AG04450 (cell line): Measurements from ENCODE around the gene DCAF8L2. TPM values are rescaled to one million over a fixed set of nuclear protein-coding genes. Genes with fewer than 3 reads are reported as not detected.

Experiments
- CTCF ChIA-PET: fragments of 300-600, 350-600 bp; formaldehyde crosslinking; extraction: SDS; loops from one replicate; lab custom pipeline; 2022; ENCODE audit warnings: antibody characterized with exemption, inconsistent platforms; lab: Charles Lee
- POLR2A ChIA-PET: fragments of 350-600 bp; formaldehyde crosslinking; extraction: SDS; loops from one replicate; lab custom pipeline; 2021; ENCODE audit warnings: antibody characterized with exemption, inconsistent platforms; lab: Yijun Ruan, JAX
- DNase-seq: peaks from one replicate; pipeline ENCODE4 v3.0.0-alpha.2; 2011; ENCODE audit warnings: low read depth, low spot score
- H3K27ac ChIP-seq: one replicate; pipeline ENCODE4 v1.5.1; 2012; ENCODE audit warnings: low read depth, low read length, control low read depth
- H3K27me3 ChIP-seq: one replicate; pipeline ENCODE4 v1.6.0; 2012; ENCODE audit warnings: low read length; ENCODE audit not compliant: control insufficient read depth, insufficient read depth
- H3K4me3 ChIP-seq: 2 replicates; pipeline ENCODE4 v1.5.1; 2011; ENCODE audit warnings: mild to moderate bottlenecking, low read depth, low read length, control low read depth
- H3K9me3 ChIP-seq: 2 replicates; pipeline ENCODE4 v1.5.1; 2012; ENCODE audit warnings: low read length; ENCODE audit not compliant: control insufficient read depth, insufficient read depth
- polyA plus RNA-seq: library from polyadenylated mRNA; depleted of rRNA; stranded (reverse); fragments of >200 nt; gene quantifications from 2 replicates; pipeline ENCODE4 v1.2.3, GENCODE V29; 2011
- TF ChIP-seq, protein P1 (sequence below): IDR thresholded peaks from 2 replicates; pipeline ENCODE4 v1.5.1; 2011; ENCODE audit warnings: low read depth, low read length, control low read depth, inconsistent platforms

The DCAF8L2 gene
- polyA plus RNA-seq, 1 experiment = not detected

- no peak for DNase-seq
- no peak overlapping the region for H3K4me3 ChIP-seq
- CTCF ChIA-PET = interaction anchor here (0.6 to 4.4 kb wide), 5 partner anchors 10 to 597 kb away, joined by 3 to 38 read pairs (median 4); no protein-coding TSS in a partner anchor
- POLR2A ChIA-PET = no interaction called here
- TF ChIP-seq, protein P1, sequence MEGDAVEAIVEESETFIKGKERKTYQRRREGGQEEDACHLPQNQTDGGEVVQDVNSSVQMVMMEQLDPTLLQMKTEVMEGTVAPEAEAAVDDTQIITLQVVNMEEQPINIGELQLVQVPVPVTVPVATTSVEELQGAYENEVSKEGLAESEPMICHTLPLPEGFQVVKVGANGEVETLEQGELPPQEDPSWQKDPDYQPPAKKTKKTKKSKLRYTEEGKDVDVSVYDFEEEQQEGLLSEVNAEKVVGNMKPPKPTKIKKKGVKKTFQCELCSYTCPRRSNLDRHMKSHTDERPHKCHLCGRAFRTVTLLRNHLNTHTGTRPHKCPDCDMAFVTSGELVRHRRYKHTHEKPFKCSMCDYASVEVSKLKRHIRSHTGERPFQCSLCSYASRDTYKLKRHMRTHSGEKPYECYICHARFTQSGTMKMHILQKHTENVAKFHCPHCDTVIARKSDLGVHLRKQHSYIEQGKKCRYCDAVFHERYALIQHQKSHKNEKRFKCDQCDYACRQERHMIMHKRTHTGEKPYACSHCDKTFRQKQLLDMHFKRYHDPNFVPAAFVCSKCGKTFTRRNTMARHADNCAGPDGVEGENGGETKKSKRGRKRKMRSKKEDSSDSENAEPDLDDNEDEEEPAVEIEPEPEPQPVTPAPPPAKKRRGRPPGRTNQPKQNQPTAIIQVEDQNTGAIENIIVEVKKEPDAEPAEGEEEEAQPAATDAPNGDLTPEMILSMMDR = no peak
- no peak overlapping the region for H3K27ac ChIP-seq
- H3K27me3 ChIP-seq = no peaks in the 10 kb centered on the region
- no peaks in the 10 kb centered on the region for H3K9me3 ChIP-seq
Observed at GRCh38 chrX:27619459-27619858, 29.3 kb downstream of the DCAF8L2 start.

GRCh38 chrX:27619975-27620374 is 29.8 kb downstream of the DCAF8L2 start:
- Histone ChIP-seq H3K9me3 (no peaks in the 10 kb centered on the region), H3K27me3 (no peaks in the 10 kb centered on the region), H3K4me3 (no peak overlapping the region), H3K27ac (no peak overlapping the region)
- DNase-seq = no peak
- ChIA-PET POLR2A (no interaction called here), CTCF (interaction anchor here (0.6 to 4.4 kb wide), 5 partner anchors 11 to 596 kb away, joined by 3 to 38 read pairs (median 4); no protein-coding TSS in a partner anchor)
- TF ChIP-seq, protein P1 = peak; percentile 45

GRCh38 chrX:27622883-27623282 is 32.7 kb downstream of the DCAF8L2 start:
- H3K9me3 ChIP-seq = no peaks in the 10 kb centered on the region
- TF ChIP-seq, protein P1 = no peak
- no peak overlapping the region for H3K27ac ChIP-seq
- ChIA-PET POLR2A (no interaction called here), CTCF (no interaction called here)
- no peak for DNase-seq
- H3K4me3 ChIP-seq = no peak overlapping the region
- no peaks in the 10 kb centered on the region for H3K27me3 ChIP-seq

DNA sequence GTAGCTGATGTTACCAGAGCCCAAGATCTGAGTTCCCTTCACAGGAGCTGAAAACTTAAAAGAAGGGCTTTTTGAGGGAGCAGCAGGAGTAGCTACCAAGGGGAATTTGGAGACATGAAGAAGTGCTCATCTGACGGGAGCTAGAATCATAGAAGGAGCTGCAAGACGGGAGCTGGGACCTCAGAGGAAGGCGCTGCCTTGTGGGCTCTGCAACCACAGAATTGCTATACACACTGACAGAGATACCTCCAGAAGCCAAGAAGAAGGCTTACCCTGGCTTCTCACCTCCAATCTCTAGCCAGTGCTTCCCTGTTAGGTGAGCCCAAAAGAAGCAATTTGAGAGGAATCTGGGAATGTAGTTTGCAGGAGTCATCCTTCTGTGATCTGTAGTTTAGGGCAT is 35.9 kb downstream of the DCAF8L2 start:
- DNase-seq = no peak
- no peak overlapping the region for H3K27ac ChIP-seq
- CTCF ChIA-PET = no interaction called here
- POLR2A ChIA-PET = no interaction called here
- no peak overlapping the region for H3K4me3 ChIP-seq
- TF ChIP-seq, protein P1 = no peak
- no peaks in the 10 kb centered on the region for H3K9me3 ChIP-seq
- H3K27me3 ChIP-seq = no peaks in the 10 kb centered on the region

DNA sequence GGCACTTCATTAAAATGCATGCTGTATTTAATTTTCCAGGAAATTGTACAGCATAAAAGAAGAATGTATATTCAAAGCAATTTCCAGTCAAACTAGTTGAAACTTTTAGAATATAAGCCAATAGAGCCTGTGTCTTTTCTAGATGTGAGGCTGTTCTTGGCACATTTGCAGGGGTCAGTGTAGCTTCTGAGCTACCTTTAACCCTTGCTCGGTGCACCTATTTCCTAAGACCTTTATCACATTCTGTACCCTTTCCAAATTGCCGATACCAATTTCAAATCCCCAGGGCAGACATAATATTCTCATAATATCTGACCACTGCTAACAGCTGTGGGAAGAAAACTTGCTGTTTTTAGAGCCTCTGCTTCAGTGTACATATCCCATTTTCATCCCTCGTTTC is 43.2 kb downstream of the DCAF8L2 start:
- TF ChIP-seq, protein P1 = no peak
- CTCF ChIA-PET = interaction anchor here (0.6 kb wide), 1 partner anchor 708 kb away, joined by 4 read pairs; no protein-coding TSS in a partner anchor
- POLR2A ChIA-PET = no interaction called here
- Histone ChIP-seq H3K27ac (no peak overlapping the region), H3K4me3 (no peak overlapping the region), H3K27me3 (no peaks in the 10 kb centered on the region), H3K9me3 (no peaks in the 10 kb centered on the region)
- no peak for DNase-seq
